HEK293 (cell line): Measurements from ENCODE around the gene MYO1B.

Source experiments
- TSHZ1 ChIP-seq: fragments of 450-650 bp; formaldehyde crosslinking; IDR thresholded peaks from 2 replicates; pipeline ENCODE4 v1.5.1; 2016; ENCODE audit warnings: missing biosample characterization, missing genetic modification characterization, borderline replicate concordance
- WT1 ChIP-seq: fragments of 450-650 bp; formaldehyde crosslinking; IDR thresholded peaks from 2 replicates; pipeline ENCODE4 v1.5.1; 2016; ENCODE audit warnings: missing biosample characterization, missing genetic modification characterization
- ZBTB26 ChIP-seq: fragments of 450-650 bp; formaldehyde crosslinking; optimal IDR thresholded peaks from 2 replicates; pipeline ENCODE3; 2016; ENCODE audit warnings: missing biosample characterization, mild to moderate bottlenecking, missing genetic modification characterization
- ZBTB7A ChIP-seq: fragments of 450-650 bp; formaldehyde crosslinking; IDR thresholded peaks from 2 replicates; pipeline ENCODE4 v1.5.1; 2016; ENCODE audit warnings: low read depth, missing biosample characterization, missing genetic modification characterization
- ZNF138 ChIP-seq: fragments of 450-650 bp; formaldehyde crosslinking; IDR thresholded peaks from 2 replicates; pipeline ENCODE4 v1.5.1; 2016; ENCODE audit warnings: missing biosample characterization, missing genetic modification characterization, borderline replicate concordance
- ZNF292 ChIP-seq: fragments of 450-650 bp; formaldehyde crosslinking; IDR thresholded peaks from 2 replicates; pipeline ENCODE4 v1.5.1; 2016; ENCODE audit warnings: low read depth, missing biosample characterization, missing genetic modification characterization, borderline replicate concordance
- TF ChIP-seq, protein P1 (sequence below): fragments of 450-650 bp; formaldehyde crosslinking; IDR thresholded peaks from 2 replicates; pipeline ENCODE4 v1.5.1; 2016; ENCODE audit warnings: missing biosample characterization, missing genetic modification characterization
- TF ChIP-seq, protein P2 (sequence below): sonication (generic); formaldehyde crosslinking; IDR thresholded peaks from 2 replicates; pipeline ENCODE4 v1.8.1; 2022; ENCODE audit warnings: mild to moderate bottlenecking, moderate library complexity, missing genetic modification reagents

DNA sequence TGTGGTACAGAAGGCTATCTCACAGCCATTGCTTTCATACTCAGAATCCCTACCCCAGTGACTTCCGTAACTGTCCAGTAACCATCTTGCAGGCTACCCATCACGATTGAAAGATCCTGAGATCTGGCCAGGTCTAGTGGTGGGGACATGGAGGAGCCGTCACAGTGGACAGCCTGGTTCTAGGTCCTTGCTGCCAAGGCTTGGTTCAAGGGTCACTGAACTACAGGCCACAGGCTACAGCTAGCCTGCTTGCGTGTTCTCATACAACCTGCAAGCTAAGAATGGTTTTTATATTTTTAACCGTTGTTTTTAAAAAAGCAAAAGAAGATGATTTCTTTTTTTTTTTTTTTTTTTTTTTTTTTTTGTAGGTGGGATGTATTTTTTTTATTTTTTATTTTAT is 151.6 kb downstream of the MYO1B start:
- TF ChIP-seq ZBTB26 (tag by site-specific recombination): no peak
- TF ChIP-seq ZBTB7A (tag by site-specific recombination): no peak
- TF ChIP-seq WT1 (tag by site-specific recombination): no peak
- no peak for TF ChIP-seq ZNF292 (tag by site-specific recombination)
- TF ChIP-seq TSHZ1 (tag by site-specific recombination): no peak
- TF ChIP-seq, protein P1, sequence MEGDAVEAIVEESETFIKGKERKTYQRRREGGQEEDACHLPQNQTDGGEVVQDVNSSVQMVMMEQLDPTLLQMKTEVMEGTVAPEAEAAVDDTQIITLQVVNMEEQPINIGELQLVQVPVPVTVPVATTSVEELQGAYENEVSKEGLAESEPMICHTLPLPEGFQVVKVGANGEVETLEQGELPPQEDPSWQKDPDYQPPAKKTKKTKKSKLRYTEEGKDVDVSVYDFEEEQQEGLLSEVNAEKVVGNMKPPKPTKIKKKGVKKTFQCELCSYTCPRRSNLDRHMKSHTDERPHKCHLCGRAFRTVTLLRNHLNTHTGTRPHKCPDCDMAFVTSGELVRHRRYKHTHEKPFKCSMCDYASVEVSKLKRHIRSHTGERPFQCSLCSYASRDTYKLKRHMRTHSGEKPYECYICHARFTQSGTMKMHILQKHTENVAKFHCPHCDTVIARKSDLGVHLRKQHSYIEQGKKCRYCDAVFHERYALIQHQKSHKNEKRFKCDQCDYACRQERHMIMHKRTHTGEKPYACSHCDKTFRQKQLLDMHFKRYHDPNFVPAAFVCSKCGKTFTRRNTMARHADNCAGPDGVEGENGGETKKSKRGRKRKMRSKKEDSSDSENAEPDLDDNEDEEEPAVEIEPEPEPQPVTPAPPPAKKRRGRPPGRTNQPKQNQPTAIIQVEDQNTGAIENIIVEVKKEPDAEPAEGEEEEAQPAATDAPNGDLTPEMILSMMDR (tag by site-specific recombination): no peak
- no peak for TF ChIP-seq ZNF138 (tag by site-specific recombination)
- TF ChIP-seq, protein P2, sequence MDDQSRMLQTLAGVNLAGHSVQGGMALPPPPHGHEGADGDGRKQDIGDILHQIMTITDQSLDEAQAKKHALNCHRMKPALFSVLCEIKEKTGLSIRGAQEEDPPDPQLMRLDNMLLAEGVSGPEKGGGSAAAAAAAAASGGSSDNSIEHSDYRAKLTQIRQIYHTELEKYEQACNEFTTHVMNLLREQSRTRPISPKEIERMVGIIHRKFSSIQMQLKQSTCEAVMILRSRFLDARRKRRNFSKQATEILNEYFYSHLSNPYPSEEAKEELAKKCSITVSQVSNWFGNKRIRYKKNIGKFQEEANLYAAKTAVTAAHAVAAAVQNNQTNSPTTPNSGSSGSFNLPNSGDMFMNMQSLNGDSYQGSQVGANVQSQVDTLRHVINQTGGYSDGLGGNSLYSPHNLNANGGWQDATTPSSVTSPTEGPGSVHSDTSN (CRISPR knock-in tag): no peak
